WTC11 (cell line): Measurements from ENCODE around the gene FOXP4.

Experiments
- ATF3 ChIP-seq: sonication (generic); formaldehyde crosslinking; conservative IDR thresholded peaks from 2 replicates; pipeline ENCODE4 v1.8.1; 2022; ENCODE audit warnings: mild to moderate bottlenecking, missing genetic modification reagents
- CTCF ChIP-seq: fragments of 200-600 bp; IDR thresholded peaks from 2 replicates; pipeline ENCODE4 v1.8.0; 2022; ENCODE audit warnings: antibody characterized with exemption
- ELF4 ChIP-seq: sonication (generic); formaldehyde crosslinking; IDR thresholded peaks from 2 replicates; pipeline ENCODE4 v1.8.1; 2022; ENCODE audit warnings: low read depth, mild to moderate bottlenecking, moderate library complexity, missing genetic modification reagents
- KAT7 ChIP-seq: sonication (generic); formaldehyde crosslinking; IDR thresholded peaks from 2 replicates; pipeline ENCODE4 v1.8.1; 2023; ENCODE audit warnings: missing genetic modification reagents, mild to moderate bottlenecking, borderline replicate concordance
- NFYB ChIP-seq: sonication (generic); formaldehyde crosslinking; conservative IDR thresholded peaks from 2 replicates; pipeline ENCODE4 v1.8.0; 2022; ENCODE audit warnings: low read depth, missing genetic modification reagents

- TF ChIP-seq CTCF (no peak), KAT7 (no peak), NFYB (no peak), ATF3 (CRISPR knock-in tag) (no peak), ELF4 (CRISPR knock-in tag) (no peak)
Observed at GRCh38 chr6:41497994-41498393, 48.2 kb upstream of the FOXP4 start.
